HCT116 (cell line): Measurements from ENCODE around the gene NF1. TPM values are rescaled to one million over a fixed set of nuclear protein-coding genes. Genes with fewer than 3 reads are reported as not detected.

Experiments
- ATAC-seq: fragments of 200-7000 bp; cut with Tn5 transposase; 2 replicates; pipeline ENCODE4 v1.9.1; 2020; ENCODE audit warnings: mild to moderate bottlenecking, moderate library complexity
- BruUV-seq: library from RNA; stranded (reverse); fragments of 400-500 nt; replicated peaks from 2 replicates; lab custom pipeline; 2021; lab: Mats Ljungman, UMichigan
- CTCF ChIA-PET: fragments of 300-600 bp; sonication (Branson Sonifier 250); formaldehyde crosslinking; loops from one replicate; lab custom pipeline; 2021; ENCODE audit warnings: antibody characterized with exemption; lab: Charles Lee
- POLR2A ChIA-PET: fragments of 300-600, 350-600 bp; sonication (Branson Sonifier 250); formaldehyde crosslinking; loops from one replicate; lab custom pipeline; 2021; ENCODE audit warnings: antibody characterized with exemption; lab: Charles Lee
- RAD21 ChIA-PET, 2 experiments: fragments of 300-600 bp; sonication (Branson Sonifier 250); formaldehyde crosslinking; loops; one replicate each; lab custom pipeline; 2023; ENCODE audit warnings: low total read pairs in 2 of 2; ENCODE audit not compliant: uncharacterized antibody in 2 of 2, unreplicated experiment in 2 of 2, low non-redundant PET in 1 of 2; lab: Charles Lee
- DNase-seq: peaks from one replicate; pipeline ENCODE4 v3.0.0-alpha.2; 2010; ENCODE audit warnings: low read depth, low spot score
- H2AFZ ChIP-seq: fragments of 200-600 bp; shearing (Covaris generic), sonication (generic); 2 replicates; pipeline ENCODE4 v1.6.1; 2017; ENCODE audit warnings: low read depth, mixed run types, mixed read lengths, antibody characterized with exemption, low read length; ENCODE audit not compliant: poor library complexity, severe bottlenecking
- H3K27ac ChIP-seq: 2 replicates; pipeline ENCODE4 v1.5.1; 2012; ENCODE audit warnings: low read depth, low read length
- H3K27me3 ChIP-seq: fragments of 200-600 bp; sonication (generic); 2 replicates; pipeline ENCODE4 v1.6.1; 2016; ENCODE audit warnings: mixed run types, low read length, mixed read lengths; ENCODE audit not compliant: insufficient read depth
- H3K36me3 ChIP-seq, 2 experiments: fragments of 200-500 bp in 1 of 2; fragments of 200-600 bp in 1 of 2; sonication (Bioruptor generic) in 1 of 2; sonication (generic) in 1 of 2; 2 replicates each; pipeline versions ENCODE4 v1.5.1 to v1.6.1; 2014 to 2016; ENCODE audit warnings: low read length in 2 of 2, inconsistent platforms in 1 of 2, mixed read lengths in 1 of 2, mixed run types in 1 of 2; ENCODE audit not compliant: insufficient read depth in 2 of 2, control insufficient read depth in 1 of 2
- H3K4me1 ChIP-seq, 2 experiments: fragments of 200-600 bp in 1 of 2; sonication (generic) in 1 of 2; 2 replicates each; pipeline versions ENCODE4 v1.5.1 to v1.6.1; 2012 to 2017; ENCODE audit warnings: low read length in 2 of 2, inconsistent platforms in 1 of 2, mild to moderate bottlenecking in 1 of 2, mixed read lengths in 1 of 2, mixed run types in 1 of 2, moderate library complexity in 1 of 2; ENCODE audit not compliant: insufficient read depth in 2 of 2, control insufficient read depth in 1 of 2
- H3K4me2 ChIP-seq: fragments of 200-600 bp; sonication (generic); 2 replicates; pipeline ENCODE4 v1.6.1; 2017; ENCODE audit warnings: mixed run types, low read length, mixed read lengths
- H3K4me3 ChIP-seq, 2 experiments: fragments of 200-600 bp in 1 of 2; sonication (generic) in 1 of 2; replicated peaks in 1 of 2; 2 replicates each; pipeline ENCODE4 v1.5.1; 2011 to 2016; ENCODE audit warnings: low read length in 2 of 2, control low read depth in 1 of 2, low read depth in 1 of 2, mild to moderate bottlenecking in 1 of 2, mixed read lengths in 1 of 2, mixed run types in 1 of 2
- H3K79me2 ChIP-seq: fragments of 200-600 bp; sonication (generic); 2 replicates; pipeline ENCODE4 v1.6.1; 2017; ENCODE audit warnings: mild to moderate bottlenecking, mixed run types, low read length, moderate library complexity, mixed read lengths; ENCODE audit not compliant: insufficient read depth
- H3K9ac ChIP-seq: fragments of 200-600 bp; sonication (generic); 2 replicates; pipeline ENCODE4 v1.6.1; 2016; ENCODE audit warnings: low read length, mixed read lengths
- H3K9me2 ChIP-seq: fragments of 200-600 bp; sonication (generic), shearing (Covaris generic); 2 replicates; pipeline ENCODE4 v1.6.1; 2017; ENCODE audit warnings: mixed run types, mild to moderate bottlenecking, moderate library complexity; ENCODE audit not compliant: insufficient read depth
- H3K9me3 ChIP-seq, 2 experiments: fragments of 200-500 bp in 1 of 2; fragments of 200-600 bp in 1 of 2; sonication (Bioruptor generic) in 1 of 2; sonication (generic) in 1 of 2; 2 replicates each; pipeline ENCODE4 v1.6.1; 2014 to 2017; ENCODE audit warnings: low read length in 2 of 2, mixed read lengths in 2 of 2, inconsistent platforms in 1 of 2, low read depth in 1 of 2, mild to moderate bottlenecking in 1 of 2, mixed run types in 1 of 2, moderate library complexity in 1 of 2; ENCODE audit not compliant: control insufficient read depth in 1 of 2, insufficient read depth in 1 of 2
- H4K20me1 ChIP-seq: fragments of 200-600 bp; sonication (generic), shearing (Covaris generic); 2 replicates; pipeline ENCODE4 v1.6.1; 2017; ENCODE audit warnings: mixed run types, mild to moderate bottlenecking, moderate library complexity; ENCODE audit not compliant: insufficient read depth
- POLR2A ChIP-seq: IDR thresholded peaks from 2 replicates; pipeline ENCODE4 v1.7.0; 2011; ENCODE audit warnings: borderline replicate concordance; ENCODE audit not compliant: insufficient read depth, insufficient read length; ENCODE audit errors: extremely low read depth
- RAD21 ChIP-seq: IDR thresholded peaks from 2 replicates; pipeline ENCODE4 v1.6.1; 2012; ENCODE audit warnings: low read depth, mild to moderate bottlenecking
- intact Hi-C: fragments of 100-400 bp; cut with micrococcal nuclease; formaldehyde crosslinking; loops from 2 replicates; pipeline ENCODE4 v1.10.0; 2022
- microRNA-seq: library from miRNA; unstranded; fragments of <30 nt; microRNA quantifications from one replicate; pipeline ENCODE4, GENCODE V29; 2016; ENCODE audit warnings: borderline number of aligned reads
- total RNA-seq: library from RNA; stranded (reverse); gene quantifications from one replicate; pipeline ENCODE4 v1.2.1, GENCODE V29; 2021; ENCODE audit not compliant: unreplicated experiment
- TF ChIP-seq, protein P1 (sequence below): IDR thresholded peaks from 2 replicates; pipeline ENCODE4 v1.6.1; 2012

Gene NF1
- total RNA-seq, 1 experiment from 2014 or later: 20.8 TPM

DNA sequence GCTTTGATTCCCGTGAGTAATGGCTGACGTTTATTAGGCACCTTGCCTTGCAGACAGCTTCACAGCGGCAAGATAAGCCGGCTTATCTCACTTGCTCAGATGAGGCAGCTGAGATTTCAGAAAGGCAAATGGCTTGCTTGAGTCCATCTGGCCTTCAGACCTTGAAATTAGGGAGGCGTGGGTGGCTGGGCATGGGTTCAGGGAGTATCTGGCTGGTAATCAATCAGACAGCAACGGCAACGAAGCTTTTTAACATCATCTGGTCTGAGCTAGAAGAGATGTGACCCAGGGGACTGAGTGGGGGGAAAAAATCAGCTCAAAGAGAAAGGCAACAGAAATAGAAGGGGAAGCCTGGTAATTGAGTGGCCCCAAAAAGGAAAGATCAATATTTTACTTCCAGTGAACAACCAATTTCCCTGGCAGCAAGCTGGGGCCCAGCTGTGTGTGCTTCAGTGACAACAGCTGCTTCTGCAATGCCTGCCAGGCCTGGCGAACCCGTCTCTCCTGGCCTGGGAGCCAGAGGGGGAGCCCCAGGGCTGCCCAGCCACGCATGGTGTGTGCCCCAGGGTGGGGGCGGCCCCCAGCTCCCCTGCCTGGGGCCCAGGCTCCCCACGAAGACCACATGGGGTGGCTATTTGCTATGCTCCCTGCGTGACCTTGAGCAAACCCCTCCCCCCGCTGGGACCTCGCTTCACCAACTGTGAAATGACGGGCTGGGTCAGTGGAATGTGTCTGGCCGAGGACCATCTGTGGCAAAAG, 330.7 kb downstream of the NF1 start:
- TF ChIP-seq RAD21 (no peak), POLR2A (no peak)
- TF ChIP-seq, protein P1, sequence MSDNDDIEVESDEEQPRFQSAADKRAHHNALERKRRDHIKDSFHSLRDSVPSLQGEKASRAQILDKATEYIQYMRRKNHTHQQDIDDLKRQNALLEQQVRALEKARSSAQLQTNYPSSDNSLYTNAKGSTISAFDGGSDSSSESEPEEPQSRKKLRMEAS: no peak
- H3K79me2 ChIP-seq: no peaks in the 10 kb centered on the region
- intact Hi-C loops: no loop called here
- no peaks in the 10 kb centered on the region for H3K36me3 ChIP-seq
- ATAC-seq (no peak), DNase-seq (no peak)
- no peak overlapping the region for H3K27ac ChIP-seq
- H3K9me2 ChIP-seq: no peaks in the 10 kb centered on the region
- no peaks in the 10 kb centered on the region for H3K4me1 ChIP-seq
- ChIA-PET CTCF (no interaction called here), POLR2A (no interaction called here), RAD21 (no interaction called here)
- H3K4me2 ChIP-seq: no peak overlapping the region
- H3K9ac ChIP-seq: no peak overlapping the region
- H3K9me3 ChIP-seq: no peaks in the 10 kb centered on the region
- no peak overlapping the region for H2AFZ ChIP-seq
- H4K20me1 ChIP-seq: no peaks in the 10 kb centered on the region
- no peaks in the 10 kb centered on the region for H3K27me3 ChIP-seq
- no peak overlapping the region for H3K4me3 ChIP-seq
- BruUV-seq: no TSS peak

Small RNAs within 50 kb of the gene (microRNA-seq; reads per million reads assigned to microRNA genes)
- gene MIR4733: 2.8 reads per million

Other genes starting within 250 kb of the NF1 start
- gene TEFM, start 188.7 kb upstream of the NF1 start, total RNA-seq: 13.1 TPM
- gene ADAP2, start 173.0 kb upstream of the NF1 start, total RNA-seq: 17.2 TPM
- 11.2 TPM for gene RNF135, start 123.9 kb upstream of the NF1 start, total RNA-seq
- not detected for gene OMG, start 202.3 kb downstream of the NF1 start, total RNA-seq
- gene EVI2B, start 219.1 kb downstream of the NF1 start, total RNA-seq: 0.20 TPM
- gene EVI2A, start 226.6 kb downstream of the NF1 start, total RNA-seq: not detected